ENCODE measurements around the gene IDH2. TPM values are rescaled to one million over a fixed set of nuclear protein-coding genes. Genes with fewer than 3 reads are reported as not detected.

IDH2 gene
- total and polyA plus RNA-seq, 2 of the 13 experiments (the other 11 are each of a cell fraction or from before 2014, with no cell fraction given) = 121 to 145 TPM

- H3K4me3 ChIP-seq (replicated peaks in 1 of 3; ENCODE audit: insufficient read depth in 1 of 3, low read depth in 2 of 3, low read length in 3 of 3) = no peak overlapping the region
- CTCF ChIA-PET (ENCODE audit: low intra/inter-chr PET ratio, low total read pairs) = no interaction called here
- POLR2A ChIA-PET = no interaction called here
- H3K36me3 ChIP-seq (replicated peaks in 1 of 2; ENCODE audit: control insufficient read depth in 1 of 2, insufficient read depth in 2 of 2, low read length in 2 of 2) = no peaks in the 10 kb centered on the region
- H3K9me3 ChIP-seq (ENCODE audit: low read length) = peaks cover 10% of the 10 kb centered on the region
- TF ChIP-seq HNRNPK (IDR thresholded peaks at IDR 0.05; ENCODE audit: low read depth, low read length, poor library complexity, severe bottlenecking) (peak; percentile 79), HMG20A (CRISPR knock-in tag; IDR thresholded peaks at IDR 0.05; ENCODE audit: borderline replicate concordance) (no peak)
- no peak overlapping the region for H3K4me2 ChIP-seq (ENCODE audit: low read depth, low read length)
- in situ Hi-C loops (cut with HindIII; ENCODE audit: extremely low pct_ligation_motif_present, low pct_unique_long_range_greater_than_20kb) = no loop called here
- H3K27ac ChIP-seq (ENCODE audit: extremely low read length, insufficient read depth, low read length) = no peak overlapping the region
- FAIRE-seq (no peak), ATAC-seq (no peak), DNase-seq (ENCODE audit: low spot score) (no peak)
- no peak overlapping the region for H3K9ac ChIP-seq (ENCODE audit: insufficient read depth, low read depth, low read length)
- no peaks in the 10 kb centered on the region for H4K20me1 ChIP-seq (ENCODE audit: insufficient read depth, low read length)
- no peak overlapping the region for H2AFZ ChIP-seq (ENCODE audit: low read length)
- H3K79me2 ChIP-seq (ENCODE audit: insufficient read depth, low read length) = no peaks in the 10 kb centered on the region
- no TSS peak for BruUV-seq (replicated peaks)
- intact Hi-C loops (cut with micrococcal nuclease; ENCODE audit: unreplicated experiment) = no loop called here
- 0 out of 5 replicates have a peak, but pooled peaks cover 0 to 4% of the 10 kb centered on the region in 2 experiments for H3K27me3 ChIP-seq (ENCODE audit: control insufficient read depth in 1 of 2, insufficient read depth in 2 of 2, low read length in 2 of 2)
- peaks cover 8% of the 10 kb centered on the region for H3K4me1 ChIP-seq (ENCODE audit: insufficient read depth, low read length)
Measured at GRCh38 chr15:90119367-90119766, 17.1 kb upstream of the IDH2 start.

- ATAC-seq (no peak), DNase-seq (ENCODE audit: low spot score) (no peak), FAIRE-seq (no peak)
- Histone ChIP-seq H3K4me3 (replicated peaks in 1 of 3; ENCODE audit: insufficient read depth in 1 of 3, low read depth in 2 of 3, low read length in 3 of 3) (no peak overlapping the region), H3K27ac (ENCODE audit: extremely low read length, insufficient read depth, low read length) (no peak overlapping the region), H3K4me1 (ENCODE audit: insufficient read depth, low read length) (no peaks in the 10 kb centered on the region), H3K4me2 (ENCODE audit: low read depth, low read length) (no peak overlapping the region), H3K9me3 (ENCODE audit: low read length) (peaks cover 16% of the 10 kb centered on the region), H4K20me1 (ENCODE audit: insufficient read depth, low read length) (no peaks in the 10 kb centered on the region), H3K79me2 (ENCODE audit: insufficient read depth, low read length) (no peaks in the 10 kb centered on the region), H3K36me3 (replicated peaks in 1 of 2; ENCODE audit: control insufficient read depth in 1 of 2, insufficient read depth in 2 of 2, low read length in 2 of 2) (no peaks in the 10 kb centered on the region), H2AFZ (ENCODE audit: low read length) (no peak overlapping the region), H3K27me3 (ENCODE audit: control insufficient read depth in 1 of 2, insufficient read depth in 2 of 2, low read length in 2 of 2) (0 out of 5 replicates have a peak, but pooled peaks cover 0 to 4% of the 10 kb centered on the region in 2 experiments), H3K9ac (ENCODE audit: insufficient read depth, low read depth, low read length) (no peak overlapping the region)
- ChIA-PET CTCF (ENCODE audit: low intra/inter-chr PET ratio, low total read pairs) (no interaction called here), POLR2A (no interaction called here)
- TF ChIP-seq ZBTB33 (CRISPR knock-in tag; IDR thresholded peaks at IDR 0.05) (no peak), ZNF34 (CRISPR knock-in tag; IDR thresholded peaks at IDR 0.05; ENCODE audit: borderline replicate concordance) (no peak), AKAP8 (CRISPR knock-in tag; IDR thresholded peaks at IDR 0.05) (no peak), ZNF12 (CRISPR knock-in tag; IDR thresholded peaks at IDR 0.05) (no peak), KMT2B (CRISPR knock-in tag; IDR thresholded peaks at IDR 0.05) (no peak), BRD4 (CRISPR knock-in tag; IDR thresholded peaks at IDR 0.05) (no peak), ZKSCAN8 (CRISPR knock-in tag; IDR thresholded peaks at IDR 0.05; ENCODE audit: borderline replicate concordance) (no peak), ZNF451 (CRISPR knock-in tag; IDR thresholded peaks at IDR 0.05) (no peak)
- WGBS (ENCODE audit: low lambda C conversion rate) = 38% methylated on average over 2 of the region's 2 CpGs
- intact Hi-C loops (cut with micrococcal nuclease; ENCODE audit: unreplicated experiment) (no loop called here), in situ Hi-C loops (cut with HindIII; ENCODE audit: extremely low pct_ligation_motif_present, low pct_unique_long_range_greater_than_20kb) (no loop called here)
- no TSS peak for BruUV-seq (replicated peaks)
Measured at GRCh38 chr15:90115783-90116182, 13.5 kb upstream of the IDH2 start.
